Mesendoderm (in vitro differentiated cells): ENCODE results near the gene YES1. TPM values are rescaled to one million over a fixed set of nuclear protein-coding genes. Genes with fewer than 3 reads are reported as not detected.

Experiments
- DNase-seq: peaks from one replicate; pipeline ENCODE4 v3.0.0; 2013
- H2AK5ac ChIP-seq: 2 replicates; pipeline ENCODE4 v1.6.1; 2013; ENCODE audit warnings: low read length, inconsistent platforms
- H2BK120ac ChIP-seq: 2 replicates; pipeline ENCODE4 v1.6.1; 2013; ENCODE audit warnings: low read depth, mild to moderate bottlenecking, low read length, moderate library complexity, mixed read lengths
- H2BK15ac ChIP-seq: replicated peaks from 2 replicates; pipeline ENCODE4 v1.6.1; 2013; ENCODE audit warnings: low read depth, mild to moderate bottlenecking, moderate library complexity
- H2BK5ac ChIP-seq: 2 replicates; pipeline ENCODE4 v1.6.1; 2013; ENCODE audit warnings: low read length, inconsistent platforms
- H3K18ac ChIP-seq: 2 replicates; pipeline ENCODE4 v1.6.1; 2013; ENCODE audit warnings: mild to moderate bottlenecking, low read length, mixed read lengths
- H3K23ac ChIP-seq: one replicate; pipeline ENCODE4 v1.6.1; 2013; ENCODE audit warnings: low read length
- H3K27ac ChIP-seq: 2 replicates; pipeline ENCODE4 v1.5.1; 2013; ENCODE audit warnings: low read depth, mild to moderate bottlenecking, inconsistent platforms, low read length, moderate library complexity
- H3K27me3 ChIP-seq: 2 replicates; pipeline ENCODE4 v1.6.1; 2013; ENCODE audit warnings: low read length, control low read depth, mild to moderate bottlenecking, inconsistent platforms; ENCODE audit not compliant: insufficient read depth, poor library complexity
- H3K36me3 ChIP-seq: 2 replicates; pipeline ENCODE4 v1.6.1; 2013; ENCODE audit warnings: low read length, inconsistent platforms; ENCODE audit not compliant: control insufficient read depth, insufficient read depth
- H3K4ac ChIP-seq: one replicate; pipeline ENCODE4 v1.6.1; 2013; ENCODE audit warnings: low read depth, mild to moderate bottlenecking, low read length, moderate library complexity
- H3K4me1 ChIP-seq: 2 replicates; pipeline ENCODE4 v1.6.1; 2013; ENCODE audit warnings: low read depth, low read length, inconsistent platforms; ENCODE audit not compliant: control insufficient read depth
- H3K4me2 ChIP-seq: 2 replicates; pipeline ENCODE4 v1.6.1; 2013; ENCODE audit warnings: low read length
- H3K4me3 ChIP-seq: 2 replicates; pipeline ENCODE4 v1.5.1; 2013; ENCODE audit warnings: mild to moderate bottlenecking, low read length
- H3K56ac ChIP-seq: one replicate; pipeline ENCODE4 v1.6.1; 2013; ENCODE audit warnings: low read length
- H3K79me1 ChIP-seq: 2 replicates; pipeline ENCODE4 v1.6.1; 2013; ENCODE audit warnings: low read length, inconsistent platforms
- H3K79me2 ChIP-seq: 2 replicates; pipeline ENCODE4 v1.6.1; 2013; ENCODE audit warnings: mild to moderate bottlenecking, low read length; ENCODE audit not compliant: control insufficient read depth, insufficient read depth
- H3K9ac ChIP-seq: 2 replicates; pipeline ENCODE4 v1.6.1; 2013; ENCODE audit warnings: low read length, inconsistent platforms
- H4K5ac ChIP-seq: one replicate; pipeline ENCODE4 v1.6.1; 2013; ENCODE audit warnings: low read length
- H4K8ac ChIP-seq: one replicate; pipeline ENCODE4 v1.6.1; 2013; ENCODE audit warnings: low read depth, mild to moderate bottlenecking, control low read depth, low read length, moderate library complexity
- WGBS: extraction: QIAGEN DNeasy Blood & Tissue Kit; methylation state at CpG from one replicate; pipeline ENCODE4 v1.1.7; 2013; ENCODE audit warnings: low lambda C conversion rate, missing lambda C conversion rate; ENCODE audit not compliant: insufficient coverage; ENCODE audit errors: extremely low coverage; 5-methylcytosine and 5-hydroxymethylcytosine counted together
- polyA plus RNA-seq, 2 experiments: library from polyadenylated mRNA; stranded (reverse); fragments of 200-250 nt; gene quantifications; one replicate each; pipeline ENCODE4 v1.2.3, GENCODE V29; 2013

The YES1 gene
- polyA plus RNA-seq (2013, experiment 1 of 2) = 55.5 TPM
- polyA plus RNA-seq (2013, experiment 2 of 2) = 56.6 TPM

DNA sequence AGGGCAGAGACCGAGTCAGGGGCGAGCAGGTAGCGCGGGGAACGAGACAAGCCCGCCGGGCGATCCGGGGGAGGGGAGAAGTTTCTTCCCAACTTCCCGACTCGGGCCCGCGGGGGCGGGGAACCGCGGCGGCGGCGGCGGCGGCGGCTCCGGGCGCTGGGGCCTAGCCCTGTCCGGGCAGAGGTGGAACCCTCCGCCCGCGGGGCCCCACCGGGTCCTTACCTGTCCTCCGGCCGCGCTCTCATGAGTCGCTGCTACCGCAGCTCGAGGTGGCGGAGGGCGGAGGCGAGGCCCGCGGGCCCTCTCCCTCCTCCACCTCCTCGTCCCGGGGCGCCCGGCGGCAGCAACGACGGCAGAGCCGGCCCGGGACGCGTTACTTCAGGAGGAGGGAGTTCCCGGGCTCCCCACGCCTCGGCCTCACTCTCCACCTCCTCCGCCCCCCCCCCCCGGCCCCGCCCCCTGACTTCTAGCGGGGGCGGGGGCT is at the start of gene YES1:
Gene YES1 (minus strand): TSS at position 351 of the 484 bp plus-strand sequence. CDS start 55,415 bp downstream, outside the sequence.
- peak within 1 kb of the TSS; percentile 93 for H3K56ac ChIP-seq
- peak within 1 kb of the TSS; percentile 80 for H3K4me2 ChIP-seq
- no peak within 1 kb of the TSS for H2AK5ac ChIP-seq
- no peak within 1 kb of the TSS for H2BK15ac ChIP-seq
- no peaks in the 10 kb centered on the region for H3K27me3 ChIP-seq
- H3K4ac ChIP-seq = peak within 1 kb of the TSS; percentile 1
- H3K4me3 ChIP-seq = peak within 1 kb of the TSS; percentile 93
- peak within 1 kb of the TSS; percentile 95 for H3K9ac ChIP-seq
- peak; percentile 71 for DNase-seq
- H3K4me1 ChIP-seq = no peaks in the 10 kb centered on the region
- H3K23ac ChIP-seq = peak within 1 kb of the TSS; percentile 67
- no peak within 1 kb of the TSS for H2BK120ac ChIP-seq
- H4K5ac ChIP-seq = peak within 1 kb of the TSS; percentile 68
- H3K36me3 ChIP-seq = no peaks in the 10 kb centered on the region
- peak within 1 kb of the TSS; percentile 85 for H3K18ac ChIP-seq
- no CpG with 5 or more reads among the region's 59 CpGs for WGBS
- peak within 1 kb of the TSS; percentile 43 for H2BK5ac ChIP-seq
- peaks cover 5% of the 10 kb centered on the region for H3K79me1 ChIP-seq
- H4K8ac ChIP-seq = peak within 1 kb of the TSS; percentile 84
- peaks cover 34% of the 10 kb centered on the region for H3K79me2 ChIP-seq
- H3K27ac ChIP-seq = peak within 1 kb of the TSS; percentile 98

DNA sequence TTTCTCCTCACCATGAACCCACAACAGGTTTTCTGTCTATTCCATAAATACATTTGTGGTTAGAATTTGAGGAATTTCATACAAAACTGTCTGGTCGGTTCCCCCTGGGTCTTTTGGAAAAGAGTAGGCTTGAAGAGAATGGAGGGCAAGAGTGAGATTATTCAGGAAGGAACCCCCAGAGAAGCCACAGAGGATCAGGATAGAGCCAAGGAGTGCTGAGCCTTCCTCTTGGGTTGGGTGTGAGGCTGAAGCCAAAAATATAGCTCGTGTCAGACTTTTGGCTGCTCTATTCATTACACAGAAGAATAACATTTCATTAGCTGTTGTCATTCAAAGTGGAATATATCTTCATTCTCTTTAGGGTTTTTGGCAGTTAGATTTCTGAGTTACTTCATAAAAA is 45.9 kb upstream of the YES1 start:
- no peak overlapping the region for H4K8ac ChIP-seq
- H2BK15ac ChIP-seq = no peak overlapping the region
- H3K4me1 ChIP-seq = no peaks in the 10 kb centered on the region
- DNase-seq = no peak
- no peaks in the 10 kb centered on the region for H3K79me2 ChIP-seq
- H4K5ac ChIP-seq = no peak overlapping the region
- no peak overlapping the region for H3K23ac ChIP-seq
- H3K4ac ChIP-seq = no peak overlapping the region
- no peak overlapping the region for H2BK120ac ChIP-seq
- no peaks in the 10 kb centered on the region for H3K27me3 ChIP-seq
- no peak overlapping the region for H3K27ac ChIP-seq
- H3K4me3 ChIP-seq = no peak overlapping the region
- WGBS = no CpG with 5 or more reads among the region's 2 CpGs
- no peak overlapping the region for H3K56ac ChIP-seq
- no peaks in the 10 kb centered on the region for H3K36me3 ChIP-seq
- no peak overlapping the region for H3K9ac ChIP-seq
- no peak overlapping the region for H3K18ac ChIP-seq
- no peak overlapping the region for H2AK5ac ChIP-seq
- no peaks in the 10 kb centered on the region for H3K79me1 ChIP-seq
- H3K4me2 ChIP-seq = no peak overlapping the region
- no peak overlapping the region for H2BK5ac ChIP-seq

DNA sequence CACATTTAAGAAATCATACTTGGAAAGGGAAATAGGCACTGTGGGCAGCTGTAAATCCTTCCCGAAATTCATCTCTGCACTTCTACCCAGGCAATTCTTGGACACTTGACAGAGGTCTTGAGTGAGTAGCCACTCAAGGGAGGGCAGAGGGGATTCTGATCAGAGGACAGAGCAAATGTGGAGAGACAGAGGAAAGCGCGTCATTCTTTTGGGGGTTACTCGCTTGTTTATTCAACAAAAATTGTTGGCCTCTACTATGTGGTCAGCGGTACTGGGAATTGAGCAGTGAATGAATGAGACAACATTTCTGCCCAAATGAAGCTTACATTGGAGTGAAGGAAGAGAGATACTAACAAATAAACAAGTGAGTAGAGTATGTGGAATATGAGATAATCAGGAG is 41.4 kb upstream of the YES1 start:
- Histone ChIP-seq H2BK5ac (no peak overlapping the region), H3K36me3 (no peaks in the 10 kb centered on the region), H3K4me2 (no peak overlapping the region), H3K23ac (no peak overlapping the region), H4K5ac (no peak overlapping the region), H2BK120ac (no peak overlapping the region), H3K18ac (no peak overlapping the region), H3K79me2 (no peaks in the 10 kb centered on the region), H3K4me1 (no peaks in the 10 kb centered on the region), H3K4ac (no peak overlapping the region), H2AK5ac (no peak overlapping the region), H3K27ac (no peak overlapping the region), H3K79me1 (no peaks in the 10 kb centered on the region), H3K56ac (no peak overlapping the region), H2BK15ac (no peak overlapping the region), H3K9ac (no peak overlapping the region), H4K8ac (no peak overlapping the region), H3K27me3 (no peaks in the 10 kb centered on the region), H3K4me3 (no peak overlapping the region)
- WGBS = no CpG with 5 or more reads among the region's 5 CpGs
- no peak for DNase-seq

DNA sequence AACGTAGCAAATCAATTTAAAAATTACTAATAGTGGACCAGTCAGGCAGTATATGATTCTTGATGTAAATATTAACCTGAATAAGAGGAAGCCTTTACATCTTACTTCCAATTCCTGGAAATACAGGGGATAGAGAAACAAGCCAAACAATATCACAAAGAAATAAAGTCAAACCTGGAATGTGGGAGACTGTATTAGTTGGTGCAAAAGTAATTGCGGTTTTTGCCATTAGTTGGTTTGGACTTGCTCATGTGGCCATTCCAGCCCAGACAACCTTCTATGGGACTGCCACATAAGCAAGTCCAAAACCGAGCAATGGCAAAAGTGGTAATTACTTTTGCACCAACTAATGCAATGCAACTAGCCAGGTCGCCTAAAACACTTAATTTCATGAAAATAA is 38.9 kb upstream of the YES1 start:
- Histone ChIP-seq H3K27ac (no peak overlapping the region), H3K79me2 (no peaks in the 10 kb centered on the region), H3K79me1 (no peaks in the 10 kb centered on the region), H3K4me3 (no peak overlapping the region), H3K27me3 (no peaks in the 10 kb centered on the region), H3K56ac (no peak overlapping the region), H3K18ac (no peak overlapping the region), H3K4me1 (no peaks in the 10 kb centered on the region), H3K23ac (no peak overlapping the region), H2BK120ac (no peak overlapping the region), H3K9ac (no peak overlapping the region), H3K4me2 (no peak overlapping the region), H2BK15ac (no peak overlapping the region), H4K8ac (no peak overlapping the region), H3K4ac (no peak overlapping the region), H2BK5ac (no peak overlapping the region), H4K5ac (no peak overlapping the region), H2AK5ac (no peak overlapping the region), H3K36me3 (no peaks in the 10 kb centered on the region)
- WGBS = no CpG with 5 or more reads among the region's 4 CpGs
- DNase-seq = no peak

DNA sequence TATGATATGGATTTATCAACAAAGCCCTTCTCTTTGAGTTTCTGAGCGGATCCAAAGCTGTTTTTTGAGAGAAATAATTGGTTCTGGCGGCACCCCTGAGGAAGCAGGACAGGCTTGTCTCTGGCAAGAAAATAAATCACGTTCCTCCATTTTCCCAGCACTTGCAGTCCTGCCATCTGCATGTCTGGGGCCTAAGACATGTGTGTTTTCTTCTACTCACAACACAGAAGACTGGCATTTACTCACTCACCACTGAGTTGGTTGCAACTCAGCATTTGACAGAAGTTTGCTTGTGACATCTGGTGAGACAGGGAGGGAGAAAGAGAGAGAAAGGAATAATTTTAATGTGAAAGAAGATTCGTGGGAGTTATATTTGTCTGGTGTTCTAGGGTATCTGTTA is 37.0 kb upstream of the YES1 start:
- Histone ChIP-seq H2BK15ac (no peak overlapping the region), H3K27me3 (no peaks in the 10 kb centered on the region), H2BK120ac (no peak overlapping the region), H4K5ac (no peak overlapping the region), H3K4me1 (no peaks in the 10 kb centered on the region), H3K36me3 (no peaks in the 10 kb centered on the region), H4K8ac (no peak overlapping the region), H3K4ac (no peak overlapping the region), H3K79me2 (no peaks in the 10 kb centered on the region), H3K9ac (no peak overlapping the region), H3K56ac (no peak overlapping the region), H3K23ac (no peak overlapping the region), H3K79me1 (no peaks in the 10 kb centered on the region), H3K18ac (no peak overlapping the region), H3K4me2 (no peak overlapping the region), H2AK5ac (no peak overlapping the region), H2BK5ac (no peak overlapping the region), H3K4me3 (no peak overlapping the region), H3K27ac (no peak overlapping the region)
- WGBS = 100% methylated on average over 1 of the region's 4 CpGs
- DNase-seq = no peak
